SU-DHL-6 (cell line): ENCODE data around the gene PDE7B.

ENCODE experiments used
- H2AFZ ChIP-seq: fragments of 200-600 bp; sonication (generic); 2 replicates; pipeline ENCODE4 v1.6.1; 2014; ENCODE audit warnings: low read depth, mild to moderate bottlenecking, moderate library complexity, mixed read lengths, antibody characterized with exemption, low read length; ENCODE audit not compliant: severe bottlenecking
- H3F3A ChIP-seq: fragments of 200-600 bp; shearing (Covaris generic); 2 replicates; pipeline ENCODE4 v1.6.0; 2016; ENCODE audit warnings: antibody characterized with exemption, mild to moderate bottlenecking; ENCODE audit not compliant: insufficient read depth
- H3K27ac ChIP-seq: fragments of 200-600 bp; sonication (generic); 2 replicates; pipeline ENCODE4 v1.5.1; 2016; ENCODE audit warnings: low read depth, mild to moderate bottlenecking, low read length, moderate library complexity, mixed read lengths
- H3K27me3 ChIP-seq: fragments of 200-600 bp; sonication (generic), shearing (Covaris generic); 2 replicates; pipeline ENCODE4 v1.6.0; 2014; ENCODE audit warnings: mild to moderate bottlenecking, low read length
- H3K36me3 ChIP-seq: fragments of 200-600 bp; sonication (generic); 2 replicates; pipeline ENCODE4 v1.6.1; 2014; ENCODE audit warnings: mild to moderate bottlenecking, low read length, mixed read lengths
- H3K4me2 ChIP-seq: fragments of 300-600, 200-600 bp; shearing (Covaris generic), sonication (generic); 2 replicates; pipeline ENCODE4 v1.6.0; 2014; ENCODE audit warnings: low read length, low read depth, mild to moderate bottlenecking; ENCODE audit not compliant: poor library complexity, severe bottlenecking
- H3K4me3 ChIP-seq: fragments of 200-600 bp; sonication (generic); 2 replicates; pipeline ENCODE4 v1.5.1; 2014; ENCODE audit warnings: antibody characterized with exemption, low read length, mild to moderate bottlenecking, mixed read lengths; ENCODE audit not compliant: insufficient read depth, poor library complexity, severe bottlenecking
- H3K79me2 ChIP-seq: fragments of 200-600 bp; sonication (generic); 2 replicates; pipeline ENCODE4 v1.6.1; 2014; ENCODE audit warnings: mild to moderate bottlenecking, low read length, moderate library complexity; ENCODE audit not compliant: insufficient read depth
- H3K9ac ChIP-seq: fragments of 200-600 bp; sonication (generic); 2 replicates; pipeline ENCODE4 v1.7.0; 2014; ENCODE audit warnings: mild to moderate bottlenecking, low read length
- H3K9me2 ChIP-seq: fragments of 200-600 bp; sonication (generic); replicated peaks from 2 replicates; pipeline ENCODE4 v1.6.1; 2014; ENCODE audit warnings: low read length; ENCODE audit not compliant: insufficient read depth
- H3K9me3 ChIP-seq: fragments of 200-600 bp; sonication (generic); 2 replicates; pipeline ENCODE4 v1.6.1; 2014; ENCODE audit warnings: low read length, mixed read lengths; ENCODE audit not compliant: insufficient read depth
- H4K20me1 ChIP-seq: fragments of 200-600 bp; sonication (generic); 2 replicates; pipeline ENCODE4 v1.6.1; 2014; ENCODE audit warnings: low read depth, mild to moderate bottlenecking, antibody characterized with exemption, low read length, moderate library complexity, mixed read lengths
- EZH2phosphoT487 ChIP-seq: fragments of 200-600 bp; sonication (generic), shearing (Covaris generic); conservative IDR thresholded peaks from 2 replicates; pipeline ENCODE4 v1.6.1; 2018; ENCODE audit warnings: mild to moderate bottlenecking, antibody characterized with exemption, low read length, moderate library complexity, mixed read lengths
- TF ChIP-seq, protein P1 (sequence below): fragments of 200-600 bp; sonication (generic); IDR thresholded peaks from one replicate; pipeline ENCODE4 v1.5.1; 2017; ENCODE audit warnings: antibody characterized with exemption, mild to moderate bottlenecking, low read length, moderate library complexity; ENCODE audit not compliant: insufficient read depth, poor library complexity, severe bottlenecking

PDE7B gene

DNA sequence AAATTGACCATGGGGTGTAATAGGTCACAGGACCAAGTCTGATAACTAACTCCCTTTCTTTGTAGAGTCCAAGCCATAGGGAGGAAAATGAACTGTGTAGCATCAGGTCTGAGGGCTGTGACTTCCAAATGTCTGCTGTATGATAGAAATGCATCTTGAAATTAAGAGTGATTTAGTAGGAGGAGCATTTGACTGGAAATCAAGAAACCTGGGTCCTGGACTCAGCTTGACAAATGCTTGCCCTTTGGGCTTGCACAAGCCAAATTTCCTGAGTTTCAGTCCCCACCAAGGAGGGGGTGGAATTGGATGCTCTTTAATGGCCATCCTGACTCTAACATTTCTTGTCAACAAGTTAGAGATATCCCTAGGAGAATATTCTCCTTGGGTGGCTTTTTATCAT, 187.0 kb downstream of the PDE7B start:
- Histone ChIP-seq H3K27ac (no peak overlapping the region), H3K9me2 (no peaks in the 10 kb centered on the region), H3K27me3 (no peaks in the 10 kb centered on the region), H3K79me2 (no peaks in the 10 kb centered on the region), H4K20me1 (no peaks in the 10 kb centered on the region), H3K4me3 (no peak overlapping the region), H3F3A (no peaks in the 10 kb centered on the region), H3K36me3 (no peaks in the 10 kb centered on the region), H3K9me3 (no peaks in the 10 kb centered on the region), H3K4me2 (no peak overlapping the region), H2AFZ (no peak overlapping the region), H3K9ac (no peak overlapping the region)
- TF ChIP-seq EZH2phosphoT487: no peak
- TF ChIP-seq, protein P1, sequence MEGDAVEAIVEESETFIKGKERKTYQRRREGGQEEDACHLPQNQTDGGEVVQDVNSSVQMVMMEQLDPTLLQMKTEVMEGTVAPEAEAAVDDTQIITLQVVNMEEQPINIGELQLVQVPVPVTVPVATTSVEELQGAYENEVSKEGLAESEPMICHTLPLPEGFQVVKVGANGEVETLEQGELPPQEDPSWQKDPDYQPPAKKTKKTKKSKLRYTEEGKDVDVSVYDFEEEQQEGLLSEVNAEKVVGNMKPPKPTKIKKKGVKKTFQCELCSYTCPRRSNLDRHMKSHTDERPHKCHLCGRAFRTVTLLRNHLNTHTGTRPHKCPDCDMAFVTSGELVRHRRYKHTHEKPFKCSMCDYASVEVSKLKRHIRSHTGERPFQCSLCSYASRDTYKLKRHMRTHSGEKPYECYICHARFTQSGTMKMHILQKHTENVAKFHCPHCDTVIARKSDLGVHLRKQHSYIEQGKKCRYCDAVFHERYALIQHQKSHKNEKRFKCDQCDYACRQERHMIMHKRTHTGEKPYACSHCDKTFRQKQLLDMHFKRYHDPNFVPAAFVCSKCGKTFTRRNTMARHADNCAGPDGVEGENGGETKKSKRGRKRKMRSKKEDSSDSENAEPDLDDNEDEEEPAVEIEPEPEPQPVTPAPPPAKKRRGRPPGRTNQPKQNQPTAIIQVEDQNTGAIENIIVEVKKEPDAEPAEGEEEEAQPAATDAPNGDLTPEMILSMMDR: no peak

DNA sequence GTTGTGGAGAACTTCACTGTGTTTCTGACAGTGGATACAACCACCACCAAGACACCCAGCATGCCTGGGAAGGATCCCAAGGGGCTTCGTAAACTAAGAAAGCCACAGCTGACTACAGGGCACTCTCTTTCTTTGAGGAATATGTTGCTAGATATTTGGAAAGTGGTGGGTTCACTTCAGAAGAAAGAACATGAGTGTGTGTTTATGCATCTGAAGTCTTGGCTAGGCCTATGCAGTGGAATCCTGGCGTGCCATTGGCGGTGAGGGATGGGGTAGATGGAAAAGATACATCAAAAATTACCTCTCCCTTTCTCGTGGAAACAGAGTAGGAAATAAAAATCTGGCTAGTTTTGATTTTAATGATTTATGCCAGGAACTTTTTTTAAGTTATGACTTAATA, 187.7 kb downstream of the PDE7B start:
- Histone ChIP-seq H2AFZ (no peak overlapping the region), H3F3A (no peaks in the 10 kb centered on the region), H3K36me3 (no peaks in the 10 kb centered on the region), H3K9me2 (no peaks in the 10 kb centered on the region), H3K9ac (no peak overlapping the region), H3K27me3 (no peaks in the 10 kb centered on the region), H3K79me2 (no peaks in the 10 kb centered on the region), H3K9me3 (no peaks in the 10 kb centered on the region), H3K27ac (no peak overlapping the region), H3K4me3 (no peak overlapping the region), H3K4me2 (no peak overlapping the region), H4K20me1 (no peaks in the 10 kb centered on the region)
- TF ChIP-seq, protein P1: no peak
- TF ChIP-seq EZH2phosphoT487: no peak

DNA sequence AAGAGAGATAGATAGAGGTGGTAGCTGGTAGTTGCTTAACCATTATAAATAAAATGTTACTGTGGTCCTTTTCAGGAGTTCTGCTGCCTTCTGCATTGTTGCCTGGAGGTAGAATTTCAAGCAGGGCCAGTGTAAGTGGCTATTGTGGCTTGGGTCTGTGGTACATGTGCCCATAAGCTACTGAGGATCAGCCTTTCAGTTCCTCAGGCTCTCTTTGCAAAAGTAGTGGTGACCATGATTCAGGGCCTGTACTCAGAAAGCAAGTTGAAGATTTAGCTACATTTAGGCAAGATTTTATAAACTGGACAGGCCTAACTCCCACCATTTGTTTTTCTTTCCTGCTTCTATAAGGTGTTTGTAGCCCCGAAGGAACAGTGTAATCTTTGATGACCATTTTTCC, 199.0 kb downstream of the PDE7B start:
- TF ChIP-seq EZH2phosphoT487: no peak
- TF ChIP-seq, protein P1: no peak
- H3K9me2 ChIP-seq: no peaks in the 10 kb centered on the region
- H3K79me2 ChIP-seq: no peaks in the 10 kb centered on the region
- no peak overlapping the region for H3K4me2 ChIP-seq
- no peaks in the 10 kb centered on the region for H3F3A ChIP-seq
- no peaks in the 10 kb centered on the region for H3K36me3 ChIP-seq
- H4K20me1 ChIP-seq: no peaks in the 10 kb centered on the region
- H3K4me3 ChIP-seq: no peak overlapping the region
- H3K9ac ChIP-seq: no peak overlapping the region
- H3K27me3 ChIP-seq: no peaks in the 10 kb centered on the region
- H3K27ac ChIP-seq: no peak overlapping the region
- H3K9me3 ChIP-seq: no peaks in the 10 kb centered on the region
- H2AFZ ChIP-seq: no peak overlapping the region
